Hematopoietic multipotent progenitor cell treated with erythropoietin and hydrocortisone succinate and interleukin-3 and kit ligand, for 6 days (in vitro differentiated cells): ENCODE data around the gene ALG13.
A peak's percentile ranks its signal among the peaks of the same experiment; 100 is the strongest.
"Not testable (repeated sequence)": the region's sequence is repeated elsewhere in the genome, so short reads cannot be mapped to it uniquely, and the experiment has no call there.

ENCODE experiments used
- DNase-seq: peaks from one replicate; pipeline ENCODE4 v3.0.0-alpha.2; 2015

ALG13 gene

DNA sequence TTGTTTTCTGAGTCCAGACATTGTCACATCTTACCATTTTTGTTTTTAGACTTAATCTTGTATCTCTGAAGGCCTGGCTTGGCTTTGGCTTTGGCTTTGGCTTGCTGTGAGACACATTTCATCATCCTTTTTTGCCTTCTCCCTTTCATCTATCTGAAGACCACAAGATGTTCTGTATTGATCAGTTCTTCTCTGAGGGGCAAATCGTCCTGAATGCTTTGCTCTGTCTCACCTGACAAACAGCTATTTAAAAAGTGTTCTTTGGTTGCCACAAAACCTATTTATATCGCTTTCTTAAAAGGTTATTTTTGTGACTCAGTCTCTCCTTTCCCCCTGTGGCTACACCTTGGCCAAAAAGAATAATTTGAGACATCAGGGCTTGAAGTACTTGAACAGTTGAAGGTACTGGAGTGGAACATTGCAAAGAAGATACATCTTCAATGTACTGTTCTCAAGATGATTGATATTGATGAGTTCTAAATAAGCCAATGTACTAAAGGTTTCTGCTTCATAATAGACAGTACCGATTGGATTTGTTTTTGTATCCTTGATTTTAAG, 80.7 kb downstream of the ALG13 start:
- no peak for DNase-seq

DNA sequence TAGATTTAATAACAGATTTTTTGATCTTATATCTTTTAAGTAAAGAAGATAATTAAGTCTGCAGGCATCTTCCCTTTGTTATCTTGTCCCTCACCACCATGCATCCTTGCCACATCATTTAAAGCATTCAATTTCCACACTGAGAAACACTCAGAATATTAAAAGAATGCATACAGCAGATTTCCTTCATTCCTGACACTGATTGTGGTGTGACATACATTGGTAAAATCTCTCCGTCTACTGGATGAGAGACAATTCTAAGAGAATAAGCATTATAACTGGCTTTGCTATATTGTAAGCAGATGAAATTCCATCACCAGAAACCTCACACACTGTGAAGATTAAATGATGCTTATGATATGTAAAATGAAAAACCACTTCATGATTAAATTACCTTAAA, 97.6 kb downstream of the ALG13 start:
- DNase-seq: no peak

DNA sequence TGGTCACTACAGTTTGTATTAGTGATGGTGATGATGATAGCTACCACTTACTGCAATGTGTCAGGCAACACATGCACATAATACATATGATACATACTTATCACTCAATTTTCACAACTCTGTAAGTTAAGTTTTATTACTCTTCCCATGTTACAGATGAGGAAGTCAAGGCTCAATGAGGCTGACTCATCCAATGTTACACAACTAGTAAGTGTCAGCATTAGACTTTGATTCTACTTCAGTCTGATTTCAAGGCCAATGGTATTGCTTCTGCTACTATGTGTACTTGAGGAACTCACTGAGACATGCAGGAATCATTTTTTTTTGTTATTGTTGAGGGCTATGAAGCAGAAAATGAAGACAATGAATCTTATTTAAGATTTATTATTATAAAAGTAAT, 98.6 kb downstream of the ALG13 start:
- peak; percentile 5 for DNase-seq

DNA sequence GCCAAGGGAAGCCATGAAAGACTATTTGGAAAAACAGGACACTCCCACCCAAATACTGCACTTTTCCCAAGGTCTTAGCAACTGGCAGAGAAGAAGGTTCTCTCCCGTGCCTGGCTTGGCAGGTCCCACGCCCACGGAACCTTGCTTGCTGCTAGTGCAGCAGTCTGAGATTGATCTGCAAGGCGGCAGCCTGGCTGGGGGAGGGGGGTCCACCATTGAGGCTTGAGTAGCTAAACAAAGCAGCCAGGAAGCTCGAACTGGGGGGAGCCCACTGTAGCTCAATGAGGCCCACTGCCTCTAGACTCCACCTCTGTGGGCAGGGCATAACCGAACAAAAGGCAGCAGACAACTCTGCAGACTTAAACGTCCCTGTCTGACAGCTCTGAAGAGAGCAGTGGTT, 103.7 kb downstream of the ALG13 start:
- DNase-seq: no peak

DNA sequence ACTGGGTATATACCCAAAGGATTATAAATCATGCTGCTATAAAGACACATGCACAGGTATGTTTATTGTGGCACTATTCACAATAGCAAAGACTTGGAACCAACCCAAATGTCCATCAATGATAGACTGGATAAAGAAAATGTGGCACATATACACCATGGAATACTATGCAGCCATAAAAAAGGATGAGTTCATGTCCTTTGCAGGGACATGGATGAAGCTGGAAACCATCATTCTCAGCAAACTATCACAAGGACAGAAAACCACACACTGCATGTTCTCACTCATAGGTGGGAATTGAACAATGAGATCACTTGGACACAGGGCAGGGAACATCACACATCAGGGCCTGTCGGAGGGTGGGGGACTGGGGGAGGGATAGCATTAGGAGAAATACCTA, 109.1 kb downstream of the ALG13 start:
- DNase-seq: not testable (repeated sequence)
